ENCODE measurements around the gene RUFY3.

- TF ChIP-seq CTCF (tag by site-specific recombination; IDR thresholded peaks at IDR 0.05) (no peak), KLF16 (tag by site-specific recombination; IDR thresholded peaks at IDR 0.05) (no peak)
These were observed at the start of gene RUFY3 for GRCh38 chr4:70721747-70722146.
